ENCODE measurements around the gene SPATS2. TPM values are rescaled to one million over a fixed set of nuclear protein-coding genes. Genes with fewer than 3 reads are reported as not detected.

Gene SPATS2
- polyA plus RNA-seq, 1 experiment: 100 TPM

GRCh38 chr12:49346659-49347310 is 20.5 kb upstream of the SPATS2 start, which contains the start of gene DNAJC22:
TSS of gene DNAJC22 (plus strand) at chr12:49346888. CDS start at chr12:49348873, 1,985 bp downstream.
- Histone ChIP-seq H3K9me3 (ENCODE audit: control insufficient read depth, insufficient read depth, low read length) (no peaks in the 10 kb centered on the region; the same call in 1 of the 2 replicates), H3K4me3 (ENCODE audit: low read depth, low read length) (peak within 1 kb of the TSS; percentile 66), H3K27ac (ENCODE audit: low read depth, low read length) (no peak within 1 kb of the TSS), H3K27me3 (ENCODE audit: control insufficient read depth, insufficient read depth, low read length) (peaks cover 52% of the 10 kb centered on the region)
- ChIA-PET POLR2A (interaction anchor here (1.0 to 2.5 kb wide), 4 partner anchors 9 to 221 kb away, joined by 4 to 7 read pairs (median 5); partner anchors contain the start of genes C1QL4 and SPATS2), CTCF (interaction anchor here (0.6 to 5.5 kb wide), 22 partner anchors 9 to 1284 kb away, joined by 3 to 123 read pairs (median 6); partner anchors contain the start of genes PRPH and SPATS2)
- DNase-seq (ENCODE audit: low read depth, low spot score): no peak
- TF ChIP-seq CTCF (IDR thresholded peaks at IDR 0.05; ENCODE audit: low read depth, low read length): no peak

- ChIA-PET CTCF (interaction anchor here (0.6 to 5.5 kb wide), 45 partner anchors 9 to 276 kb away, joined by 3 to 123 read pairs (median 5); partner anchors contain the start of genes C1QL4, PRPF40B, PRPH and SPATS2), POLR2A (interaction anchor here (0.6 to 2.5 kb wide), 11 partner anchors 10 to 394 kb away, joined by 3 to 7 read pairs (median 4); partner anchors contain the start of genes C1QL4, PRPH, SPATS2 and TMBIM6)
- peak; percentile 77 for DNase-seq (ENCODE audit: low read depth, low spot score)
- H3K27ac ChIP-seq (ENCODE audit: low read depth, low read length): peak overlapping the region; percentile 39
- peak; percentile 87 for TF ChIP-seq CTCF (IDR thresholded peaks at IDR 0.05; ENCODE audit: low read depth, low read length)
- H3K9me3 ChIP-seq (ENCODE audit: control insufficient read depth, insufficient read depth, low read length): no peaks in the 10 kb centered on the region; the same call in 1 of the 2 replicates
- peak overlapping the region; percentile 66 for H3K4me3 ChIP-seq (ENCODE audit: low read depth, low read length)
- H3K27me3 ChIP-seq (ENCODE audit: control insufficient read depth, insufficient read depth, low read length): peaks cover 45% of the 10 kb centered on the region
Observed at GRCh38 chr12:49347311-49348193, 19.7 kb upstream of the SPATS2 start.

- ChIA-PET POLR2A (interaction anchor here (0.9 kb wide), 1 partner anchor 19 kb away, joined by 3 read pairs; the partner anchor contains the start of gene SPATS2), CTCF (interaction anchor here (3.6 to 5.5 kb wide), 3 partner anchors 9 to 164 kb away, joined by 47 to 123 read pairs (median 52); no protein-coding TSS in a partner anchor)
- no peak for TF ChIP-seq CTCF (IDR thresholded peaks at IDR 0.05; ENCODE audit: low read depth, low read length)
- DNase-seq (ENCODE audit: low read depth, low spot score): no peak
- Histone ChIP-seq H3K4me3 (ENCODE audit: low read depth, low read length) (no peak overlapping the region; the same call in 1 of the 2 replicates), H3K9me3 (ENCODE audit: control insufficient read depth, insufficient read depth, low read length) (no peaks in the 10 kb centered on the region; the same call in 1 of the 2 replicates), H3K27me3 (ENCODE audit: control insufficient read depth, insufficient read depth, low read length) (peaks cover 34% of the 10 kb centered on the region), H3K27ac (ENCODE audit: low read depth, low read length) (no peak overlapping the region)
Observed at GRCh38 chr12:49348781-49349180, 18.5 kb upstream of the SPATS2 start.

DNA sequence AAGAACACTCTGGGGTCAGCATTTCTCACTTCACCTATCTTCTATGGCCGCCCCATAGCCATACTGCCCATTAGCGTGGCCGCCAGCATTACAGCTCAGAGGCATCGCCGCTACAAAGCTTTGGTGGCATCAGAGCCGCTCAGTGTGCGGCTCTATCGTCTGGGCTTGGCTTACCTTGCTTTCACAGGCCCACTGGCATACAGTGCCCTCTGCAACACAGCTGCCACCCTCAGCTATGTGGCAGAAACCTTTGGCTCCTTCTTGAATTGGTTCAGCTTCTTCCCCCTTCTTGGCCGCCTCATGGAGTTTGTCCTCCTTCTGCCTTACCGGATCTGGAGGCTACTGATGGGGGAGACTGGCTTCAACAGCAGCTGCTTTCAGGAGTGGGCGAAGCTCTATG is 18.0 kb upstream of the SPATS2 start:
- no peak for DNase-seq (ENCODE audit: low read depth, low spot score)
- CTCF ChIA-PET: interaction anchor here (0.7 to 5.5 kb wide), 4 partner anchors 8 to 163 kb away, joined by 3 to 123 read pairs (median 30); no protein-coding TSS in a partner anchor

More for the DNA sequence above, 18.0 kb upstream of the SPATS2 start:
- no peak for TF ChIP-seq CTCF (IDR thresholded peaks at IDR 0.05; ENCODE audit: low read depth, low read length)
- Histone ChIP-seq H3K9me3 (ENCODE audit: control insufficient read depth, insufficient read depth, low read length) (no peaks in the 10 kb centered on the region; the same call in 1 of the 2 replicates), H3K27me3 (ENCODE audit: control insufficient read depth, insufficient read depth, low read length) (peaks cover 30% of the 10 kb centered on the region), H3K4me3 (ENCODE audit: low read depth, low read length) (no peak overlapping the region), H3K27ac (ENCODE audit: low read depth, low read length) (no peak overlapping the region)
- POLR2A ChIA-PET: no interaction called here
